Endometrial microvascular endothelial cells (primary cell): ENCODE results near the gene IRAK1. TPM values are rescaled to one million over a fixed set of nuclear protein-coding genes. Genes with fewer than 3 reads are reported as not detected.

Experiments used
- in situ Hi-C: cut with HindIII; loops from 2 replicates; pipeline ENCODE4 v1.10.0; 2017; ENCODE audit warnings: low sequenced_read_pairs, low pct_unique_long_range_greater_than_20kb; ENCODE audit errors: inconsistent ontology term
- total RNA-seq: library from RNA; depleted of rRNA; stranded (reverse); fragments of >200 nt; gene quantifications from one replicate; pipeline ENCODE4 v1.2.3, GENCODE V29; 2015; ENCODE audit errors: inconsistent ontology term

IRAK1 gene
- total RNA-seq, 1 donor from 2014 or later, result 156 TPM

GRCh38 chrX:153965406-153965805 lies 54.3 kb downstream of the IRAK1 start:
- in situ Hi-C loops, result no loop called here

GRCh38 chrX:153964105-153964504 lies 55.6 kb downstream of the IRAK1 start:
- in situ Hi-C loops, result no loop called here

- in situ Hi-C loops, result no loop called here
These were observed 56.2 kb downstream of the IRAK1 start for GRCh38 chrX:153963546-153963945.

GRCh38 chrX:153961292-153961691 lies 58.4 kb downstream of the IRAK1 start:
- in situ Hi-C loops, result no loop called here

GRCh38 chrX:153960786-153961185 lies 58.9 kb downstream of the IRAK1 start:
- in situ Hi-C loops, result no loop called here

Other genes starting within 250 kb of the IRAK1 start
- gene SRPK3, start 238.9 kb downstream of the IRAK1 start, total RNA-seq, result 0.56 TPM
- gene IDH3G, start 225.5 kb downstream of the IRAK1 start, total RNA-seq, result 77.5 TPM
- gene SSR4, start 225.2 kb downstream of the IRAK1 start, total RNA-seq, result 199 TPM
- gene PDZD4, start 189.4 kb downstream of the IRAK1 start, total RNA-seq, result not detected
- not detected for gene L1CAM, start 133.7 kb downstream of the IRAK1 start, total RNA-seq
- not detected for gene AVPR2, start 115.2 kb downstream of the IRAK1 start, total RNA-seq
- 15.4 TPM for gene ARHGAP4, start 93.6 kb downstream of the IRAK1 start, total RNA-seq
- 216 TPM for gene NAA10, start 84.9 kb downstream of the IRAK1 start, total RNA-seq
- gene RENBP, start 75.3 kb downstream of the IRAK1 start, total RNA-seq, result not detected
- gene HCFC1, start 48.1 kb downstream of the IRAK1 start, total RNA-seq, result 44.8 TPM
- 9.8 TPM for gene TMEM187, start 47.1 kb downstream of the IRAK1 start, total RNA-seq
- gene MECP2, start 77.8 kb upstream of the IRAK1 start, total RNA-seq, result 20.5 TPM
- gene OPN1LW, start 124.3 kb upstream of the IRAK1 start, total RNA-seq, result not detected
- not detected for gene OPN1MW, start 162.7 kb upstream of the IRAK1 start, total RNA-seq
- not detected for gene OPN1MW2, start 199.9 kb upstream of the IRAK1 start, total RNA-seq
- not detected for gene OPN1MW3, start 237.7 kb upstream of the IRAK1 start, total RNA-seq